Measurements from ENCODE around the gene TSPAN12.
"Not testable (repeated sequence)": the region's sequence is repeated elsewhere in the genome, so short reads cannot be mapped to it uniquely, and the experiment has no call there.

Gene TSPAN12

GRCh38 chr7:120857588-120858573 lies at the start of gene TSPAN12:
Gene TSPAN12 (minus strand): TSS chr7:120858144. CDS start chr7:120856763, 1,381 bp downstream.
- peak; percentile 75 for TF ChIP-seq CTCF (IDR thresholded peaks at IDR 0.05; ENCODE audit: low read depth, low read length)

GRCh38 chr7:120898715-120899499 lies 41.0 kb upstream of the TSPAN12 start:
- no peak for TF ChIP-seq CTCF (IDR thresholded peaks at IDR 0.05; ENCODE audit: low read depth, low read length)
- H3K4me3 ChIP-seq (ENCODE audit: low read depth, low read length): no peak overlapping the region

More at GRCh38 chr7:120857588-120858573, at the start of gene TSPAN12:
- H3K4me3 ChIP-seq (ENCODE audit: low read depth, low read length): peak within 1 kb of the TSS; percentile 77

GRCh38 chr7:120895253-120895652 lies 37.3 kb upstream of the TSPAN12 start:
- not testable (repeated sequence) for H3K4me3 ChIP-seq (ENCODE audit: low read depth, low read length)

DNA sequence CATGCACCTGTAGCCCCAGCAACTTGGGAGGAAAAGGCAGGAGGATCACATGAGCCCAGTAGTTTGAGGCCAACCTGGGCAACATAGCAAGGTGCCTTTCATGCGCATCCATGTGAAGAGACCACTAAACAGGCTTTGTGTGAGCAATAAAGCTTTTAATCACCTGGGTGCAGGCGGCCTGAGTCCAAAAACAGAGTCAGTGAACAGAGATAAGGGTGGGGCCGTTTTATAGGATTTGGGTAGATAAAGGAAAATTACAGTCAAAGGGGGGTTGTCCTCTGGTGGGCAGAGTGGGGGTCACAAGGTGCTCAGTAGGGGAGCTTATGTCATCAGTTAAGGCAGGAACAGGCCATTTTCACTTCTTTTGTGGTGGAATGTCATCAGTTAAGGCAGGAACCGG lies 27.7 kb upstream of the TSPAN12 start:
- H3K4me3 ChIP-seq (ENCODE audit: low read depth, low read length): not testable (repeated sequence)

DNA sequence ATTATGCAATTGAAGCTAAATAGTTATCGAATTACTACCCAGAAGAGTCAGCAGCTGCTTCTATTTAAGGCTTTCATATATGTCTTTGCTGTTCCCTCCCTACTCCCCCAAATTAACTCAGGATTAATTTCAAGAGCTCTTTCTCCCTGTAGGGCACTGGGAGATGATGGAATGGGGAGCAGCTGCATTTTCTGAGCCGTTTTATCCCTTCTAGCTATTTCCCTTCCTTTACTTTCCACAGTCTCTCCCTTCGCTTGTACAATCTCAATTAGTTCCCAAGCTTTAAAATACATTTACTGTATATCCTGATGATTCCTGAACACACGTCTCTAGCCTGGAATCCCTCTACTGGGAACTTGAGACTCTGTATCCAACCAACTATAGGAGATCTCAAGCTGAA lies 19.8 kb upstream of the TSPAN12 start:
- H3K4me3 ChIP-seq (ENCODE audit: low read depth, low read length): no peak overlapping the region
- TF ChIP-seq CTCF (IDR thresholded peaks at IDR 0.05; ENCODE audit: low read depth, low read length): no peak

DNA sequence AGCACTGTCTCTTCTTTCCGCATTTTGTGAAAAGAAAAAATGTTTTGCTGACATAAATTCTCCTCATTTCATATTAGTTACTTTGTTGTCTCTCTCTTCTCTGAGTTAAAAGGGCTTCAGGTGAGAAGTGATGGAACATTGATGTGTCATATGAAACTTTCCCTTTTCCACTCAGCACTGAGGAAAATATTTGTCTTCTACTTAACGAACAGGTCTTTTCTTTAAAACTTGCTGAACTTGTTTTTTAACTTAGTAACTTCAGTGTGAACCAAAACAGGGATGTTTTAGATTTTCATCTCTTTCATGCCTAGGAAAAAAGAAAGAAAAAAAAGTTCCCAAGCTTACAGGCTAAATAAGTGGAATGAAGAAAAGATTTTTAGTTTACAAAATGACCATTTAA lies 19.0 kb upstream of the TSPAN12 start:
- H3K4me3 ChIP-seq (ENCODE audit: low read depth, low read length): no peak overlapping the region
- TF ChIP-seq CTCF (IDR thresholded peaks at IDR 0.05; ENCODE audit: low read depth, low read length): no peak

DNA sequence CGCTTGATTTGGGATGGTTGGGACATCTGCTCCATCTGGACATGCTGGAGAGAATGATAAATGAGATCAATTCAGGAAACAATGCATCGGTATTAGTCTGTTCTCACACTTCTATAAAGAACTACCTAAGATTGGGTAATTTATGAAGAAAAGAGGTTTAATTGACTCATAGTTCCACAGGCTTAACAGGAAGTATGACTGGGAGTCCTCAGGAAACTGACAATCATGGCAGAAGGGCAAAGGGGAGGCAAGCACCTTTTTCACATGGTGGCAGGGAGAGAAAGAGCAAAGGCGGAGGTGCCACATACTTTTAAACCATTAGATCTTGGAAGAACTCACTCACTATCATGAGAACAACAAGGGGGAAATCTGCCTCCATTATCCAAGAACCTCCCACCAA lies 16.8 kb upstream of the TSPAN12 start:
- TF ChIP-seq CTCF (IDR thresholded peaks at IDR 0.05; ENCODE audit: low read depth, low read length): no peak
- no peak overlapping the region for H3K4me3 ChIP-seq (ENCODE audit: low read depth, low read length)

DNA sequence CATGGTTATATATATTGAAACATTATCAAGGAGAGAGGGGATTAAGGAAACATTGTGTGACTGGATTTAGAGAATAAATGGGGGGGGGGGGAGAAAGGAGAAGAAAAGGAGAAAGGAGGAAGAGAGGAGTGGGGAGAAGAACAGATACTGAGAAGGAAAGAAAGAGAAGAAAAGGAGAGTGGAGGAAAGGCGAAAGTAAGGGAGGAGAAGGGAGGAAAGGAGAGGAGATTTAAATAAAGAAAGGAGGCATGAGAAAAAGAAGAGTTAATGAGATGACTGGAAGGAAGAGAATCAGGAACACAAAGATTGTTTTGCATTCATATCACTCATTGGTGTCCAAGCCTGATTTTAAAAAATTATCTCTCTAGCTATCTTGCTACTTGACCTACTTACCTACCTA lies 16.1 kb upstream of the TSPAN12 start:
- TF ChIP-seq CTCF (IDR thresholded peaks at IDR 0.05; ENCODE audit: low read depth, low read length): no peak
- no peak overlapping the region for H3K4me3 ChIP-seq (ENCODE audit: low read depth, low read length)

All from WI38 (cell line).